ENCODE results near the gene PAK1.

PAK1 gene

GRCh38 chr11:77487790-77488189, 13.9 kb upstream of the PAK1 start:
- no peak for ATAC-seq
- TF ChIP-seq ARNTL (CRISPR knock-in tag; IDR thresholded peaks at IDR 0.05; ENCODE audit: borderline replicate concordance, low read depth) (no peak), ZFP3 (CRISPR knock-in tag; IDR thresholded peaks at IDR 0.05) (no peak), CSRNP3 (CRISPR knock-in tag; IDR thresholded peaks at IDR 0.05) (no peak), RARB (CRISPR knock-in tag; IDR thresholded peaks at IDR 0.05) (no peak), ESRRG (CRISPR knock-in tag; IDR thresholded peaks at IDR 0.05) (no peak), TOX (CRISPR knock-in tag; IDR thresholded peaks at IDR 0.05; ENCODE audit: borderline replicate concordance) (no peak), PATZ1 (CRISPR knock-in tag; IDR thresholded peaks at IDR 0.05; ENCODE audit: borderline replicate concordance) (no peak), OSR1 (CRISPR knock-in tag; IDR thresholded peaks at IDR 0.05) (no peak), ISL1 (CRISPR knock-in tag; IDR thresholded peaks at IDR 0.05) (no peak), SNAI2 (CRISPR knock-in tag; IDR thresholded peaks at IDR 0.05) (no peak), BACH2 (CRISPR knock-in tag; IDR thresholded peaks at IDR 0.05; ENCODE audit: borderline replicate concordance) (no peak), GLIS3 (CRISPR knock-in tag; IDR thresholded peaks at IDR 0.05) (no peak)

GRCh38 chr11:77479746-77480352, 6.0 kb upstream of the PAK1 start:
- TF ChIP-seq RARB (CRISPR knock-in tag; IDR thresholded peaks at IDR 0.05) (no peak), ISL1 (CRISPR knock-in tag; IDR thresholded peaks at IDR 0.05) (no peak)
- no peak for ATAC-seq

GRCh38 chr11:77475206-77475605, 1.3 kb upstream of the PAK1 start:
- no peak for ATAC-seq
- TF ChIP-seq ISL1 (CRISPR knock-in tag; IDR thresholded peaks at IDR 0.05) (no peak), SNAI2 (CRISPR knock-in tag; IDR thresholded peaks at IDR 0.05) (no peak), ZNF565 (CRISPR knock-in tag; conservative IDR thresholded peaks at IDR 0.05; ENCODE audit: low read depth) (no peak)

GRCh38 chr11:77474684-77475060, 778 bp upstream of the PAK1 start:
- TF ChIP-seq OSR1 (CRISPR knock-in tag; IDR thresholded peaks at IDR 0.05) (no peak), ZNF565 (CRISPR knock-in tag; conservative IDR thresholded peaks at IDR 0.05; ENCODE audit: low read depth) (no peak), ARNTL (CRISPR knock-in tag; IDR thresholded peaks at IDR 0.05; ENCODE audit: borderline replicate concordance, low read depth) (no peak), ZNF8 (CRISPR knock-in tag; IDR thresholded peaks at IDR 0.05) (no peak), ISL1 (CRISPR knock-in tag; IDR thresholded peaks at IDR 0.05) (no peak), CSDC2 (CRISPR knock-in tag; IDR thresholded peaks at IDR 0.05) (no peak), TSHZ2 (CRISPR knock-in tag; IDR thresholded peaks at IDR 0.05) (no peak)

GRCh38 chr11:77472991-77473800, 698 bp downstream of the PAK1 start:
- TF ChIP-seq CREB5 (CRISPR knock-in tag; IDR thresholded peaks at IDR 0.05; ENCODE audit: low read depth) (no peak), TOX (CRISPR knock-in tag; IDR thresholded peaks at IDR 0.05; ENCODE audit: borderline replicate concordance) (no peak), RARB (CRISPR knock-in tag; IDR thresholded peaks at IDR 0.05) (no peak), ESRRG (CRISPR knock-in tag; IDR thresholded peaks at IDR 0.05) (no peak), SNAI2 (CRISPR knock-in tag; IDR thresholded peaks at IDR 0.05) (no peak), PPARA (CRISPR knock-in tag; IDR thresholded peaks at IDR 0.05; ENCODE audit: borderline replicate concordance) (no peak), TCF4 (CRISPR knock-in tag; IDR thresholded peaks at IDR 0.05; ENCODE audit: borderline replicate concordance) (no peak), PATZ1 (CRISPR knock-in tag; IDR thresholded peaks at IDR 0.05; ENCODE audit: borderline replicate concordance) (no peak), TSHZ2 (CRISPR knock-in tag; IDR thresholded peaks at IDR 0.05) (no peak)
- peak; percentile 79 for ATAC-seq

More at GRCh38 chr11:77474684-77475060, 778 bp upstream of the PAK1 start:
- ATAC-seq, result no peak

Data from SK-N-SH treated with all-trans-retinoic acid at 6 μM for 48 hours (cell line).